ENCODE measurements around the gene OARD1. TPM values are rescaled to one million over a fixed set of nuclear protein-coding genes. Genes with fewer than 3 reads are reported as not detected.

Gene OARD1
- total RNA-seq, 1 experiment from 2014 or later = 30.8 TPM

Other genes starting within 250 kb of the OARD1 start
- gene UNC5CL, start 33.1 kb downstream of the OARD1 start, total RNA-seq (2014; rRNA removed; shearing (Covaris generic)) = 0.23 and 0.40 TPM in 2 replicates
- gene TSPO2, start 29.9 kb downstream of the OARD1 start, total RNA-seq (2014; rRNA removed; shearing (Covaris generic)) = not detected in 2 replicates
- gene APOBEC2, start 19.2 kb downstream of the OARD1 start, total RNA-seq (2014; rRNA removed; shearing (Covaris generic)) = 7.0 and 7.7 TPM in 2 replicates
- gene NFYA, start 618 bp upstream of the OARD1 start, total RNA-seq (2014; rRNA removed; shearing (Covaris generic)) = 32.4 and 33.3 TPM in 2 replicates
- gene TREML1, start 82.0 kb upstream of the OARD1 start, total RNA-seq (2014; rRNA removed; shearing (Covaris generic)) = 0.10 TPM in 1 of 2 replicates, not detected in the other
- gene TREM2, start 90.8 kb upstream of the OARD1 start, total RNA-seq (2014; rRNA removed; shearing (Covaris generic)) = 0.61 and 0.71 TPM in 2 replicates
- 0.06 TPM in 1 of 2 replicates, not detected in the other for gene TREML2, start 128.8 kb upstream of the OARD1 start, total RNA-seq (2014; rRNA removed; shearing (Covaris generic))
- gene TREML4, start 156.0 kb upstream of the OARD1 start, total RNA-seq (2014; rRNA removed; shearing (Covaris generic)) = 0.06 TPM in 1 of 2 replicates, not detected in the other
- not detected in 2 replicates for gene TREM1, start 214.3 kb upstream of the OARD1 start, total RNA-seq (2014; rRNA removed; shearing (Covaris generic))

Data from SJCRH30 (cell line).